K562 (cell line): ENCODE measurements around the gene SLAMF6. TPM values are rescaled to one million over a fixed set of nuclear protein-coding genes. Genes with fewer than 3 reads are reported as not detected.

Source experiments
- ATAC-seq: fragments of 200-7000 bp; cut with Tn5 transposase; 3 replicates; pipeline ENCODE4 v1.9.1; 2020; ENCODE audit warnings: moderate library complexity
- BruUV-seq: library from RNA; stranded (reverse); fragments of 400-500 nt; replicated peaks from 2 replicates; lab custom pipeline; 2021; lab: Mats Ljungman, UMichigan
- CTCF ChIA-PET: fragments of 300-600 bp; formaldehyde crosslinking; extraction: SDS; loops from one replicate; lab custom pipeline; 2021; ENCODE audit warnings: low intra/inter-chr PET ratio; lab: Yijun Ruan, JAX
- POLR2A ChIA-PET: fragments of 300-600, 350-650 bp; sonication (Branson Sonifier 250); formaldehyde crosslinking; extraction: SDS; loops from one replicate; lab custom pipeline; 2021; ENCODE audit warnings: antibody characterized with exemption, inconsistent platforms; lab: Yijun Ruan, JAX
- DNase-seq, 4 experiments: peaks; one replicate each; pipeline versions ENCODE4 v3.0.0 to v3.0.0-alpha.2; 2011 to 2018; ENCODE audit warnings: low spot score in 3 of 4, mixed read lengths in 3 of 4; ENCODE audit errors: extremely low read depth in 1 of 4
- FAIRE-seq: peaks from 2 replicates; lab custom pipeline; 2011; peaks lifted over from hg19 to GRCh38; lab: Jason Lieb, UNC
- H2AFZ ChIP-seq: 2 replicates; pipeline ENCODE4 v1.6.0; 2011; ENCODE audit warnings: low read depth, low read length, control low read depth, inconsistent platforms
- H3K27ac ChIP-seq: fragments of 200-600 bp; 3 replicates; pipeline ENCODE4 v1.8.0; 2011; ENCODE audit warnings: low read depth, mild to moderate bottlenecking, control low read depth, inconsistent platforms, low read length, moderate library complexity, mixed read lengths; ENCODE audit errors: extremely low read depth
- H3K27me3 ChIP-seq, 2 experiments: fragments of 300-600 bp in 1 of 2; 2 replicates in 1 of 2; 3 replicates in 1 of 2; pipeline versions ENCODE4 v1.6.0 to v1.8.0; 2011; ENCODE audit warnings: inconsistent platforms in 2 of 2, low read length in 2 of 2, mild to moderate bottlenecking in 1 of 2, mixed read lengths in 1 of 2, moderate library complexity in 1 of 2; ENCODE audit not compliant: control insufficient read depth in 2 of 2, insufficient read depth in 2 of 2
- H3K36me3 ChIP-seq: fragments of 300-600 bp; 3 replicates; pipeline ENCODE4 v1.8.0; 2011; ENCODE audit warnings: mild to moderate bottlenecking, low read length, inconsistent platforms; ENCODE audit not compliant: control insufficient read depth, insufficient read depth
- H3K4me1 ChIP-seq, 2 experiments: fragments of 200-600 bp in 1 of 2; replicated peaks in 1 of 2; 2 replicates in 1 of 2; 3 replicates in 1 of 2; pipeline versions ENCODE4 v1.5.1 to v1.8.0; 2011; ENCODE audit warnings: inconsistent platforms in 2 of 2, low read length in 2 of 2, mild to moderate bottlenecking in 1 of 2, mixed read lengths in 1 of 2, moderate library complexity in 1 of 2; ENCODE audit not compliant: control insufficient read depth in 2 of 2, insufficient read depth in 2 of 2
- H3K4me2 ChIP-seq: 2 replicates; pipeline ENCODE4 v1.6.1; 2011; ENCODE audit warnings: low read length, control low read depth, inconsistent platforms, mixed read lengths; ENCODE audit not compliant: insufficient read depth
- H3K4me3 ChIP-seq: fragments of 200-600 bp; sonication (generic), shearing (Covaris generic); 2 replicates; pipeline ENCODE4 v1.5.1; 2016; ENCODE audit warnings: control low read depth, inconsistent platforms
- H3K79me2 ChIP-seq: fragments of 200-600 bp; 3 replicates; pipeline ENCODE4 v1.8.0; 2011; ENCODE audit warnings: low read length, inconsistent platforms; ENCODE audit not compliant: control insufficient read depth, insufficient read depth
- H3K9ac ChIP-seq, 2 experiments: 2 replicates each; pipeline versions ENCODE4 v1.6.0 to v1.6.1; 2011; ENCODE audit warnings: low read depth in 2 of 2, low read length in 2 of 2, control low read depth in 1 of 2, inconsistent platforms in 1 of 2, mild to moderate bottlenecking in 1 of 2, mixed read lengths in 1 of 2; ENCODE audit not compliant: insufficient read depth in 1 of 2
- H3K9me1 ChIP-seq: one replicate; pipeline ENCODE4 v1.6.0; 2011; ENCODE audit warnings: inconsistent platforms, mild to moderate bottlenecking, low read length, moderate library complexity; ENCODE audit not compliant: control insufficient read depth, insufficient read depth
- H3K9me3 ChIP-seq: replicated peaks from 2 replicates; pipeline ENCODE4 v1.5.1; 2011; ENCODE audit warnings: low read depth, low read length, inconsistent platforms; ENCODE audit not compliant: control insufficient read depth, insufficient read depth
- H4K20me1 ChIP-seq: replicated peaks from 2 replicates; pipeline ENCODE4 v1.6.1; 2011; ENCODE audit warnings: low read length, inconsistent platforms, mixed read lengths; ENCODE audit not compliant: control insufficient read depth, insufficient read depth
- EWSR1 ChIP-seq: fragments of 450-650 bp; IDR thresholded peaks from 2 replicates; pipeline ENCODE4 v1.6.1; 2018; ENCODE audit warnings: borderline replicate concordance, mild to moderate bottlenecking, low read depth, moderate library complexity; ENCODE audit not compliant: partially characterized antibody
- MCM2 ChIP-seq: fragments of 450-650 bp; IDR thresholded peaks from 2 replicates; pipeline ENCODE4 v1.6.1; 2017; ENCODE audit warnings: low read depth, mild to moderate bottlenecking
- MCM3 ChIP-seq: fragments of 450-650 bp; IDR thresholded peaks from 2 replicates; pipeline ENCODE4 v1.6.1; 2016
- SMAD2 ChIP-seq: fragments of 150-350 bp; IDR thresholded peaks from 2 replicates; pipeline ENCODE4 v1.6.1; 2014; ENCODE audit warnings: low read depth, mild to moderate bottlenecking, low read length
- TAL1 ChIP-seq: fragments of 450-650 bp; IDR thresholded peaks from 2 replicates; pipeline ENCODE4 v1.6.1; 2016; ENCODE audit warnings: mild to moderate bottlenecking
- ZNF12 ChIP-seq: sonication (generic); formaldehyde crosslinking; IDR thresholded peaks from 2 replicates; pipeline ENCODE4 v1.4.0; 2020; ENCODE audit warnings: mild to moderate bottlenecking, missing genetic modification reagents
- ZNF175 ChIP-seq: fragments of 200-800 bp; sonication (Bioruptor generic); IDR thresholded peaks from 2 replicates; pipeline ENCODE4 v1.6.1; 2016; ENCODE audit warnings: low read depth, mild to moderate bottlenecking, missing genetic modification characterization, missing compliant biosample characterization
- ZNF282 ChIP-seq: sonication (generic); formaldehyde crosslinking; IDR thresholded peaks from 2 replicates; pipeline ENCODE4 v1.8.1; 2023; ENCODE audit warnings: missing genetic modification reagents
- ZNF431 ChIP-seq: sonication (generic); formaldehyde crosslinking; IDR thresholded peaks from 2 replicates; pipeline ENCODE4 v1.8.0; 2022; ENCODE audit warnings: mild to moderate bottlenecking, missing genetic modification reagents
- WGBS: fragments of 100-300 bp; shearing (Covaris generic); methylation state at CpG from one replicate; pipeline ENCODE4 v1.1.6; 2016; ENCODE audit warnings: low coverage, mixed read lengths; ENCODE audit not compliant: insufficient coverage; ENCODE audit errors: missing lambda C conversion rate; 5-methylcytosine and 5-hydroxymethylcytosine counted together
- in situ Hi-C: fragments of 300-500 bp; cut with MboI; formaldehyde crosslinking; loops from 4 replicates; pipeline ENCODE4 v1.15.0; 2018; ENCODE audit warnings: inconsistent platforms, mixed read lengths
- intact Hi-C: fragments of 100-400 bp; cut with micrococcal nuclease; formaldehyde crosslinking; loops from 2 replicates; pipeline ENCODE4 v1.14.2; 2022
- polyA plus RNA-seq, 8 experiments: library from polyadenylated mRNA; depleted of rRNA in 4 of 8; stranded (reverse) in 5 of 8; unstranded in 3 of 8; fragments of >200 nt; fragmentation: Nextera tagmentation in 2 of 8; fragmentation: Illumina TruSeq in 1 of 8; extraction: Ambion mirVana in 2 of 8; extraction: Trizol in 1 of 8; gene quantifications; 2 replicates each; pipeline versions ENCODE4 v1.2.1 to v1.2.3, GENCODE V29; 2011 to 2014; ENCODE audit warnings: inconsistent platforms in 1 of 8, missing spikeins in 1 of 8
- total RNA-seq, 7 experiments: library from RNA; depleted of rRNA in 6 of 7; stranded (reverse); fragments of >200 nt in 6 of 7; fragmentation: Illumina TruSeq in 2 of 7; extraction: Trizol in 2 of 7; gene quantifications; 2 replicates each; pipeline versions ENCODE4 v1.2.1 to v1.2.3, GENCODE V29; 2011 to 2021; ENCODE audit warnings: low replicate concordance in 1 of 7
- TF ChIP-seq, protein P1 (sequence below): sonication (generic); formaldehyde crosslinking; IDR thresholded peaks from 2 replicates; pipeline ENCODE4 v1.9.0; 2022; ENCODE audit warnings: mild to moderate bottlenecking, missing genetic modification reagents
- TF ChIP-seq, protein P2 (sequence below): fragments of 200-800 bp; sonication (Bioruptor generic); IDR thresholded peaks from 2 replicates; pipeline ENCODE4 v1.6.1; 2017; ENCODE audit warnings: missing genetic modification characterization, missing compliant biosample characterization
- TF ChIP-seq, protein P3 (sequence below): sonication (generic); formaldehyde crosslinking; IDR thresholded peaks from 2 replicates; pipeline ENCODE4 v1.8.0; 2023; ENCODE audit warnings: missing genetic modification reagents, mild to moderate bottlenecking, borderline replicate concordance
- TF ChIP-seq, protein P4 (sequence below): fragments of 250-450 bp; sonication (Bioruptor Pico); IDR thresholded peaks from 2 replicates; pipeline ENCODE4 v1.8.0; 2022; ENCODE audit warnings: inconsistent platforms, mild to moderate bottlenecking, moderate library complexity, borderline replicate concordance

Gene SLAMF6
- total and polyA plus RNA-seq, 9 of the 15 experiments (the other 6 are each of a cell fraction or from before 2014, with no cell fraction given): 0.56 to 4.8 (median 1.1) TPM

DNA sequence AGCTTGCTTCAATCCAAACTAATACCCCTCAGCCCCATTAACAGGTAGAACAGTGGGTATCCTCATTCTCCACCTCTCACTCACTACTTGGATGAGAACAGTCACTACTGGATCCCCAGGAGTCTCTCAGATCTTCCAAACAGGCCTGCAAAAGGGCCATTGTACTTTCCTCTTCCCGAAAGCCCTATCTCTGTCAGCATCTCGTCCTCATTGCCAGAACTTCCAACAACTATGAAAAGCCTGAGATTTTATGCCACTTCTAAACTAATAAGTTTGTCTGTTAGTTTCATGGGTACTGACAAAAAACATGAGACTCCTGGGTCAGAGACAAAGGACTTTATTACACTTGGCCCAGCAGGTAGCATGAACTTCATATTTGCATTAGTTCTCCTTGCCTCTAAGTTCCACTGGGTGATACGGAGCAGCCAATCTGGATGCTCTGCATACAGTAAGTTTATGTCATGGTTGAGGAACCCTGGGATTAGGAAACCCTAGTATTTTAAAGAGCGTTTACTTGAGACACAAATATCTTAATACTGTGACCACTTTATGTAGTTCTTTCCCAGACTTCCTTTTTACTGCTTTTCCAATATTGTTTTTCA is 84.6 kb downstream of the SLAMF6 start:
- H3K79me2 ChIP-seq: no peaks in the 10 kb centered on the region
- 28% methylated on average over 4 of the region's 4 CpGs for WGBS
- DNase-seq (peak in 1 of 4 experiments; percentile 20), ATAC-seq (peak; percentile 83), FAIRE-seq (peak; percentile 73)
- H4K20me1 ChIP-seq: no peaks in the 10 kb centered on the region
- intact Hi-C loops: no loop called here
- peak overlapping the region; percentile 21; the same call in 1 of the 3 replicates for H3K27ac ChIP-seq
- in situ Hi-C loops: no loop called here
- CTCF ChIA-PET: no interaction called here
- H3K9me1 ChIP-seq: no peaks in the 10 kb centered on the region
- peak overlapping the region; percentile 72 for H3K4me2 ChIP-seq
- BruUV-seq: no TSS peak
- peak overlapping the region; percentile 92 for H2AFZ ChIP-seq
- no peaks in the 10 kb centered on the region for H3K27me3 ChIP-seq
- H3K36me3 ChIP-seq: no peaks in the 10 kb centered on the region
- H3K9ac ChIP-seq: peak overlapping the region in 1 of 2 experiments; percentile 47; a peak in 2 of 4 replicates
- peaks cover 0 to 14% of the 10 kb centered on the region in 2 experiments; a peak in 3 of 5 replicates for H3K4me1 ChIP-seq
- 0 out of 2 replicates have a peak overlapping the region, but pooled peaks have one; percentile 14 for H3K4me3 ChIP-seq
- H3K9me3 ChIP-seq: no peaks in the 10 kb centered on the region
- POLR2A ChIA-PET: no interaction called here
- no peak for TF ChIP-seq MCM3
- TF ChIP-seq ZNF12: no peak
- TF ChIP-seq, protein P1, sequence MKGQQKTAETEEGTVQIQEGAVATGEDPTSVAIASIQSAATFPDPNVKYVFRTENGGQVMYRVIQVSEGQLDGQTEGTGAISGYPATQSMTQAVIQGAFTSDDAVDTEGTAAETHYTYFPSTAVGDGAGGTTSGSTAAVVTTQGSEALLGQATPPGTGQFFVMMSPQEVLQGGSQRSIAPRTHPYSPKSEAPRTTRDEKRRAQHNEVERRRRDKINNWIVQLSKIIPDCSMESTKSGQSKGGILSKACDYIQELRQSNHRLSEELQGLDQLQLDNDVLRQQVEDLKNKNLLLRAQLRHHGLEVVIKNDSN (CRISPR knock-in tag): no peak
- TF ChIP-seq, protein P2, sequence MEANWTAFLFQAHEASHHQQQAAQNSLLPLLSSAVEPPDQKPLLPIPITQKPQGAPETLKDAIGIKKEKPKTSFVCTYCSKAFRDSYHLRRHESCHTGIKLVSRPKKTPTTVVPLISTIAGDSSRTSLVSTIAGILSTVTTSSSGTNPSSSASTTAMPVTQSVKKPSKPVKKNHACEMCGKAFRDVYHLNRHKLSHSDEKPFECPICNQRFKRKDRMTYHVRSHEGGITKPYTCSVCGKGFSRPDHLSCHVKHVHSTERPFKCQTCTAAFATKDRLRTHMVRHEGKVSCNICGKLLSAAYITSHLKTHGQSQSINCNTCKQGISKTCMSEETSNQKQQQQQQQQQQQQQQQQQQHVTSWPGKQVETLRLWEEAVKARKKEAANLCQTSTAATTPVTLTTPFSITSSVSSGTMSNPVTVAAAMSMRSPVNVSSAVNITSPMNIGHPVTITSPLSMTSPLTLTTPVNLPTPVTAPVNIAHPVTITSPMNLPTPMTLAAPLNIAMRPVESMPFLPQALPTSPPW (CRISPR knock-in tag): peak; percentile 24; the same call in 1 of the 2 replicates
- TF ChIP-seq, protein P3, sequence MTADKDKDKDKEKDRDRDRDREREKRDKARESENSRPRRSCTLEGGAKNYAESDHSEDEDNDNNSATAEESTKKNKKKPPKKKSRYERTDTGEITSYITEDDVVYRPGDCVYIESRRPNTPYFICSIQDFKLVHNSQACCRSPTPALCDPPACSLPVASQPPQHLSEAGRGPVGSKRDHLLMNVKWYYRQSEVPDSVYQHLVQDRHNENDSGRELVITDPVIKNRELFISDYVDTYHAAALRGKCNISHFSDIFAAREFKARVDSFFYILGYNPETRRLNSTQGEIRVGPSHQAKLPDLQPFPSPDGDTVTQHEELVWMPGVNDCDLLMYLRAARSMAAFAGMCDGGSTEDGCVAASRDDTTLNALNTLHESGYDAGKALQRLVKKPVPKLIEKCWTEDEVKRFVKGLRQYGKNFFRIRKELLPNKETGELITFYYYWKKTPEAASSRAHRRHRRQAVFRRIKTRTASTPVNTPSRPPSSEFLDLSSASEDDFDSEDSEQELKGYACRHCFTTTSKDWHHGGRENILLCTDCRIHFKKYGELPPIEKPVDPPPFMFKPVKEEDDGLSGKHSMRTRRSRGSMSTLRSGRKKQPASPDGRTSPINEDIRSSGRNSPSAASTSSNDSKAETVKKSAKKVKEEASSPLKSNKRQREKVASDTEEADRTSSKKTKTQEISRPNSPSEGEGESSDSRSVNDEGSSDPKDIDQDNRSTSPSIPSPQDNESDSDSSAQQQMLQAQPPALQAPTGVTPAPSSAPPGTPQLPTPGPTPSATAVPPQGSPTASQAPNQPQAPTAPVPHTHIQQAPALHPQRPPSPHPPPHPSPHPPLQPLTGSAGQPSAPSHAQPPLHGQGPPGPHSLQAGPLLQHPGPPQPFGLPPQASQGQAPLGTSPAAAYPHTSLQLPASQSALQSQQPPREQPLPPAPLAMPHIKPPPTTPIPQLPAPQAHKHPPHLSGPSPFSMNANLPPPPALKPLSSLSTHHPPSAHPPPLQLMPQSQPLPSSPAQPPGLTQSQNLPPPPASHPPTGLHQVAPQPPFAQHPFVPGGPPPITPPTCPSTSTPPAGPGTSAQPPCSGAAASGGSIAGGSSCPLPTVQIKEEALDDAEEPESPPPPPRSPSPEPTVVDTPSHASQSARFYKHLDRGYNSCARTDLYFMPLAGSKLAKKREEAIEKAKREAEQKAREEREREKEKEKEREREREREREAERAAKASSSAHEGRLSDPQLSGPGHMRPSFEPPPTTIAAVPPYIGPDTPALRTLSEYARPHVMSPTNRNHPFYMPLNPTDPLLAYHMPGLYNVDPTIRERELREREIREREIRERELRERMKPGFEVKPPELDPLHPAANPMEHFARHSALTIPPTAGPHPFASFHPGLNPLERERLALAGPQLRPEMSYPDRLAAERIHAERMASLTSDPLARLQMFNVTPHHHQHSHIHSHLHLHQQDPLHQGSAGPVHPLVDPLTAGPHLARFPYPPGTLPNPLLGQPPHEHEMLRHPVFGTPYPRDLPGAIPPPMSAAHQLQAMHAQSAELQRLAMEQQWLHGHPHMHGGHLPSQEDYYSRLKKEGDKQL (CRISPR knock-in tag): no peak
- TF ChIP-seq ZNF431 (CRISPR knock-in tag): no peak
- TF ChIP-seq EWSR1: no peak
- no peak for TF ChIP-seq ZNF282
- no peak for TF ChIP-seq MCM2
- TF ChIP-seq ZNF175 (CRISPR knock-in tag): 0 out of 2 replicates have a peak, but pooled peaks have one; percentile 8
- no peak for TF ChIP-seq SMAD2
- TF ChIP-seq, protein P4, sequence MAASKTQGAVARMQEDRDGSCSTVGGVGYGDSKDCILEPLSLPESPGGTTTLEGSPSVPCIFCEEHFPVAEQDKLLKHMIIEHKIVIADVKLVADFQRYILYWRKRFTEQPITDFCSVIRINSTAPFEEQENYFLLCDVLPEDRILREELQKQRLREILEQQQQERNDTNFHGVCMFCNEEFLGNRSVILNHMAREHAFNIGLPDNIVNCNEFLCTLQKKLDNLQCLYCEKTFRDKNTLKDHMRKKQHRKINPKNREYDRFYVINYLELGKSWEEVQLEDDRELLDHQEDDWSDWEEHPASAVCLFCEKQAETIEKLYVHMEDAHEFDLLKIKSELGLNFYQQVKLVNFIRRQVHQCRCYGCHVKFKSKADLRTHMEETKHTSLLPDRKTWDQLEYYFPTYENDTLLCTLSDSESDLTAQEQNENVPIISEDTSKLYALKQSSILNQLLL (CRISPR knock-in tag): no peak
- TF ChIP-seq TAL1: no peak
